Neuronal stem cell (in vitro differentiated cells): ENCODE results near the gene MYCL.

Experiments used
- DNase-seq: peaks from one replicate; pipeline ENCODE4 v3.0.0-alpha.2; 2013; ENCODE audit warnings: low spot score
- H2AFZ ChIP-seq: one replicate; pipeline ENCODE4 v1.6.1; 2013; ENCODE audit warnings: mild to moderate bottlenecking, low read length, inconsistent platforms
- H2AK5ac ChIP-seq: 2 replicates; pipeline ENCODE4 v1.6.1; 2013; ENCODE audit warnings: low read depth, mild to moderate bottlenecking, inconsistent platforms, low read length, moderate library complexity, mixed read lengths
- H2BK120ac ChIP-seq: 2 replicates; pipeline ENCODE4 v1.6.1; 2013; ENCODE audit warnings: low read depth, mild to moderate bottlenecking, inconsistent platforms, low read length, moderate library complexity, mixed read lengths
- H2BK12ac ChIP-seq: one replicate; pipeline ENCODE4 v1.6.1; 2013; ENCODE audit warnings: low read length, inconsistent platforms
- H2BK15ac ChIP-seq: 2 replicates; pipeline ENCODE4 v1.6.1; 2013; ENCODE audit warnings: mild to moderate bottlenecking, low read length, inconsistent platforms, mixed read lengths
- H2BK5ac ChIP-seq: one replicate; pipeline ENCODE4 v1.6.1; 2013; ENCODE audit warnings: inconsistent platforms, mild to moderate bottlenecking, low read length, moderate library complexity
- H3K14ac ChIP-seq: one replicate; pipeline ENCODE4 v1.6.1; 2013; ENCODE audit warnings: low read length, inconsistent platforms
- H3K18ac ChIP-seq: 2 replicates; pipeline ENCODE4 v1.6.1; 2013; ENCODE audit warnings: low read length, inconsistent platforms
- H3K23ac ChIP-seq: 2 replicates; pipeline ENCODE4 v1.6.1; 2013; ENCODE audit warnings: low read depth, mild to moderate bottlenecking, mixed read lengths, low read length, inconsistent platforms; ENCODE audit not compliant: poor library complexity
- H3K27ac ChIP-seq: replicated peaks from 3 replicates; pipeline ENCODE4 v1.5.1; 2013; ENCODE audit warnings: low read length, inconsistent platforms
- H3K27me3 ChIP-seq, 3 experiments: 2 replicates each; pipeline ENCODE4 v1.6.1; 2013; ENCODE audit warnings: low read length in 3 of 3, mild to moderate bottlenecking in 2 of 3, inconsistent platforms in 1 of 3, low read depth in 1 of 3, mixed read lengths in 1 of 3, moderate library complexity in 1 of 3; ENCODE audit not compliant: control insufficient read depth in 3 of 3, insufficient read depth in 3 of 3
- H3K36me3 ChIP-seq, 2 donors: replicated peaks in 1 of 2; 2 replicates each; pipeline ENCODE4 v1.6.1; 2013; ENCODE audit warnings: low read length in 2 of 2; ENCODE audit not compliant: control insufficient read depth in 2 of 2, insufficient read depth in 2 of 2
- H3K4ac ChIP-seq: 2 replicates; pipeline ENCODE4 v1.6.1; 2013; ENCODE audit warnings: inconsistent platforms, mild to moderate bottlenecking, low read length, moderate library complexity
- H3K4me1 ChIP-seq, 2 donors: 1 replicate in 1 of 2; 2 replicates in 1 of 2; pipeline ENCODE4 v1.6.1; 2013; ENCODE audit warnings: low read length in 2 of 2, low read depth in 1 of 2; ENCODE audit not compliant: control insufficient read depth in 2 of 2, insufficient read depth in 1 of 2
- H3K4me2 ChIP-seq: one replicate; pipeline ENCODE4 v1.6.1; 2013; ENCODE audit warnings: mild to moderate bottlenecking, low read length, inconsistent platforms; ENCODE audit not compliant: insufficient read depth, poor library complexity, severe bottlenecking
- H3K4me3 ChIP-seq, 2 donors: 2 replicates each; pipeline ENCODE4 v1.5.1; 2013; ENCODE audit warnings: low read length in 2 of 2, mild to moderate bottlenecking in 2 of 2, inconsistent platforms in 1 of 2, moderate library complexity in 1 of 2
- H3K79me1 ChIP-seq: one replicate; pipeline ENCODE4 v1.6.1; 2013; ENCODE audit warnings: low read depth, mild to moderate bottlenecking, inconsistent platforms, low read length, moderate library complexity
- H3K9ac ChIP-seq: one replicate; pipeline ENCODE4 v1.6.1; 2013; ENCODE audit warnings: mild to moderate bottlenecking, low read depth, low read length, inconsistent platforms; ENCODE audit not compliant: poor library complexity
- H3K9me3 ChIP-seq, 2 donors: replicated peaks in 1 of 2; 2 replicates each; pipeline versions ENCODE3 to v1.6.1; 2013; ENCODE audit warnings: low read length in 2 of 2, mild to moderate bottlenecking in 2 of 2, inconsistent platforms in 1 of 2, low read depth in 1 of 2, mixed read lengths in 1 of 2, moderate library complexity in 1 of 2; ENCODE audit not compliant: control insufficient read depth in 2 of 2, insufficient read depth in 1 of 2
- H4K8ac ChIP-seq: one replicate; pipeline ENCODE4 v1.6.1; 2013; ENCODE audit warnings: low read depth, mild to moderate bottlenecking, inconsistent platforms, low read length, moderate library complexity
- H4K91ac ChIP-seq: one replicate; pipeline ENCODE4 v1.6.1; 2013; ENCODE audit warnings: low read length, low read depth, mild to moderate bottlenecking, inconsistent platforms; ENCODE audit not compliant: poor library complexity
- WGBS, 2 donors: extraction: QIAGEN DNeasy Blood & Tissue Kit; methylation state at CpG; one replicate each; pipeline ENCODE4 v1.1.7; 2013; ENCODE audit warnings: missing lambda C conversion rate in 2 of 2, mixed read lengths in 1 of 2; ENCODE audit not compliant: insufficient read length in 2 of 2, insufficient replicate concordance in 1 of 2; ENCODE audit errors: extremely low coverage in 2 of 2; 5-methylcytosine and 5-hydroxymethylcytosine counted together

Gene MYCL

GRCh38 chr1:39898191-39898590 is 3.5 kb downstream of the MYCL start:
- Histone ChIP-seq H3K27me3 (peaks cover 0 to 20% (median 9%) of the 10 kb centered on the region in 3 experiments), H2AFZ (no peak overlapping the region), H3K4ac (no peak overlapping the region), H2BK5ac (no peak overlapping the region), H3K27ac (peak overlapping the region; percentile 75), H2BK120ac (no peak overlapping the region), H3K23ac (no peak overlapping the region), H2AK5ac (no peak overlapping the region), H3K14ac (no peak overlapping the region), H3K18ac (no peak overlapping the region), H3K36me3 (peaks cover 0 to 38% of the 10 kb centered on the region in 2 donors), H3K4me1 (peaks cover 45 to 61% of the 10 kb centered on the region in 2 donors), H2BK15ac (no peak overlapping the region), H2BK12ac (no peak overlapping the region), H3K4me2 (peak overlapping the region; percentile 60), H3K9me3 (peaks cover 0 to 2% of the 10 kb centered on the region in 2 donors), H3K79me1 (no peaks in the 10 kb centered on the region), H4K8ac (no peak overlapping the region), H4K91ac (no peak overlapping the region), H3K9ac (no peak overlapping the region), H3K4me3 (peak overlapping the region in 1 of 2 donors; percentile 93)
- peak; percentile 47 for DNase-seq
- WGBS, 2 donors, result no CpG with 5 or more reads among the region's 3 CpGs

DNA sequence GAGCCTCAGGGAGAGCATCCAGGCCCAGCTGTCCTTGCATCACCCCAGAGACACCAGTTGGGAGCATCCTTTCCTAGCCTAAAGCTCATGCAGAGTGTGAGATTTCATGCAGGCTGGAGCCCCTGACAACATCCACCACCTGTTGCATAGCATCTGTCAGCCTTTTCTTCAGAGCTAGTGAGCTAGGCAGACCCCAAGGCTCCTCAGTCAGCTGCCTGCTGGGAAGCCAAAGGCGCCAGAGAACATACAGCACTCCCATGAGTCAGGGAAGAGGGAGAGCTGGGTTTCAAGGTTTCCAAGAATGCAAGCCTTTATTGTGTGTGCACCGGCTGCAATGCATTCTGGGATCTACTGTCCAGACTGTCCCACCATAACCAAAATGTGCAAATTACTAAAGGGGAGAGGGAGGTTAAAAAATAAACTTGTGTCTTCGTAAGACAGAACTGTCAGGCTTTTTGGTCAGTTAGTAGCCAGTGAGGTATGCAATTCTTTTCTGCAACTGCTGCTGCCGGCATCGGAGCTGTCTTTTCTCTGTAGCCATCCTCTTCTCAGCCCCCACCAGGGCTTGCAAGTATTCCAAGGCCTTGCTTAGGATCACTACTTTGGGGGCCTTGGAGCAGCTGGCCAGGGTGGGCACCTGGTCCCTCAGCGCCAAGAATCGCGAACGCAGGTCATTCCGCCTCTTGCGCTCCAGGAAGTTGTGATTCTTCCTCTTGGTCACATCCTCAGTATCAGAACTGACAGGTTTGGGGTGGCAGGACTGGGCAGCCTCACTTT is 4.6 kb downstream of the MYCL start:
- WGBS, 2 donors, result no CpG with 5 or more reads among the region's 11 CpGs
- no peak overlapping the region for H2BK15ac ChIP-seq
- peak overlapping the region; percentile 53 for H3K18ac ChIP-seq
- no peak overlapping the region for H4K91ac ChIP-seq
- H3K4me3 ChIP-seq, result no peak overlapping the region
- H2BK120ac ChIP-seq, result peak overlapping the region; percentile 7
- no peak for DNase-seq
- H2AK5ac ChIP-seq, result peak overlapping the region; percentile 57
- no peak overlapping the region for H3K23ac ChIP-seq
- H2BK12ac ChIP-seq, result no peak overlapping the region
- H3K36me3 ChIP-seq, result peaks cover 0 to 38% of the 10 kb centered on the region in 2 donors
- peak overlapping the region; percentile 75 for H3K27ac ChIP-seq
- peaks cover 49 to 68% of the 10 kb centered on the region in 2 donors for H3K4me1 ChIP-seq
- no peaks in the 10 kb centered on the region for H3K79me1 ChIP-seq
- H3K14ac ChIP-seq, result no peak overlapping the region
- H2AFZ ChIP-seq, result no peak overlapping the region
- no peaks in the 10 kb centered on the region for H3K9me3 ChIP-seq
- H2BK5ac ChIP-seq, result peak overlapping the region; percentile 57
- no peak overlapping the region for H4K8ac ChIP-seq
- peaks cover 0 to 10% (median 0%) of the 10 kb centered on the region in 3 experiments for H3K27me3 ChIP-seq
- no peak overlapping the region for H3K4me2 ChIP-seq
- H3K9ac ChIP-seq, result no peak overlapping the region
- H3K4ac ChIP-seq, result no peak overlapping the region

- no peak overlapping the region for H3K23ac ChIP-seq
- H2BK5ac ChIP-seq, result no peak overlapping the region
- no peak overlapping the region for H2AK5ac ChIP-seq
- no peak for DNase-seq
- no peak overlapping the region for H3K4me2 ChIP-seq
- no peak overlapping the region for H3K14ac ChIP-seq
- H3K4me1 ChIP-seq, result peaks cover 57 to 70% of the 10 kb centered on the region in 2 donors
- no peak overlapping the region for H3K9ac ChIP-seq
- H2AFZ ChIP-seq, result no peak overlapping the region
- H4K8ac ChIP-seq, result no peak overlapping the region
- no peak overlapping the region for H3K27ac ChIP-seq
- no peak overlapping the region for H2BK12ac ChIP-seq
- H2BK15ac ChIP-seq, result no peak overlapping the region
- no peak overlapping the region for H4K91ac ChIP-seq
- no peak overlapping the region for H3K4me3 ChIP-seq
- no peaks in the 10 kb centered on the region for H3K9me3 ChIP-seq
- no CpG with 5 or more reads among the region's 5 CpGs for WGBS, 2 donors
- no peaks in the 10 kb centered on the region for H3K79me1 ChIP-seq
- H3K36me3 ChIP-seq, result peaks cover 0 to 38% of the 10 kb centered on the region in 2 donors
- peak overlapping the region; percentile 41 for H2BK120ac ChIP-seq
- peaks cover 0 to 9% (median 0%) of the 10 kb centered on the region in 3 experiments for H3K27me3 ChIP-seq
- H3K4ac ChIP-seq, result no peak overlapping the region
- H3K18ac ChIP-seq, result peak overlapping the region; percentile 32
Observed at GRCh38 chr1:39895731-39896480, 5.8 kb downstream of the MYCL start.
